GM06990 (cell line): Measurements from ENCODE around the gene GRIK2.

Experiments used
- DNase-seq: peaks from one replicate; pipeline ENCODE4 v3.0.0-alpha.2; 2011; ENCODE audit not compliant: insufficient read length; ENCODE audit errors: extremely low read depth
- H3K27me3 ChIP-seq: replicated peaks from 2 replicates; pipeline ENCODE4 v1.6.0; 2011; ENCODE audit warnings: low read length; ENCODE audit not compliant: control insufficient read depth, insufficient read depth
- H3K36me3 ChIP-seq: 2 replicates; pipeline ENCODE4 v1.5.1; 2011; ENCODE audit warnings: low read length; ENCODE audit not compliant: control insufficient read depth, insufficient read depth
- H3K4me3 ChIP-seq: replicated peaks from 2 replicates; pipeline ENCODE4 v1.5.1; 2011; ENCODE audit warnings: low read depth, mild to moderate bottlenecking, control low read depth, low read length
- TF ChIP-seq, protein P1 (sequence below): IDR thresholded peaks from 2 replicates; pipeline ENCODE4 v1.5.1; 2011; ENCODE audit warnings: low read length, control low read depth, mild to moderate bottlenecking, inconsistent platforms; ENCODE audit not compliant: insufficient read depth, poor library complexity, severe bottlenecking

The GRIK2 gene

DNA sequence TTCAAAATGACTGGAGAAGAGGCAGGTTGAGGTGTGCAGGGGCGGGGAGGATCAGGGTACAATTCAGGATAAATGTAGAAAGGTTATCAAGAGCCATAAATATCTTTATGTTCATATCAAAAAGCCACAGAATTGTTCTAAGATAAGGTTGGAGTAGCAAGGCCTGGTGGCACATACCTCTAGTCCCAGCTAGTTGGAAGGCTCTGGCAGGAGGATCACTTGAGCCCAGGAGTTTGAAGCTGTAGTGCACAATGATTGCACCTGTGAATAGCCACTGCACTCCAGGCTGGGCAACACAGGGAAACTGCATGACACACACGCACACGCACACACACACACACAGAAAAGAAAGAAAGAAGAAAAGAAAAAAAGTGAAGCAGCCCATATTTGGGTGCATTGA, 194.8 kb downstream of the GRIK2 start:
- TF ChIP-seq, protein P1, sequence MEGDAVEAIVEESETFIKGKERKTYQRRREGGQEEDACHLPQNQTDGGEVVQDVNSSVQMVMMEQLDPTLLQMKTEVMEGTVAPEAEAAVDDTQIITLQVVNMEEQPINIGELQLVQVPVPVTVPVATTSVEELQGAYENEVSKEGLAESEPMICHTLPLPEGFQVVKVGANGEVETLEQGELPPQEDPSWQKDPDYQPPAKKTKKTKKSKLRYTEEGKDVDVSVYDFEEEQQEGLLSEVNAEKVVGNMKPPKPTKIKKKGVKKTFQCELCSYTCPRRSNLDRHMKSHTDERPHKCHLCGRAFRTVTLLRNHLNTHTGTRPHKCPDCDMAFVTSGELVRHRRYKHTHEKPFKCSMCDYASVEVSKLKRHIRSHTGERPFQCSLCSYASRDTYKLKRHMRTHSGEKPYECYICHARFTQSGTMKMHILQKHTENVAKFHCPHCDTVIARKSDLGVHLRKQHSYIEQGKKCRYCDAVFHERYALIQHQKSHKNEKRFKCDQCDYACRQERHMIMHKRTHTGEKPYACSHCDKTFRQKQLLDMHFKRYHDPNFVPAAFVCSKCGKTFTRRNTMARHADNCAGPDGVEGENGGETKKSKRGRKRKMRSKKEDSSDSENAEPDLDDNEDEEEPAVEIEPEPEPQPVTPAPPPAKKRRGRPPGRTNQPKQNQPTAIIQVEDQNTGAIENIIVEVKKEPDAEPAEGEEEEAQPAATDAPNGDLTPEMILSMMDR, result no peak
- H3K36me3 ChIP-seq, result no peaks in the 10 kb centered on the region
- no peak for DNase-seq
- H3K4me3 ChIP-seq, result no peak overlapping the region
- H3K27me3 ChIP-seq, result no peaks in the 10 kb centered on the region

DNA sequence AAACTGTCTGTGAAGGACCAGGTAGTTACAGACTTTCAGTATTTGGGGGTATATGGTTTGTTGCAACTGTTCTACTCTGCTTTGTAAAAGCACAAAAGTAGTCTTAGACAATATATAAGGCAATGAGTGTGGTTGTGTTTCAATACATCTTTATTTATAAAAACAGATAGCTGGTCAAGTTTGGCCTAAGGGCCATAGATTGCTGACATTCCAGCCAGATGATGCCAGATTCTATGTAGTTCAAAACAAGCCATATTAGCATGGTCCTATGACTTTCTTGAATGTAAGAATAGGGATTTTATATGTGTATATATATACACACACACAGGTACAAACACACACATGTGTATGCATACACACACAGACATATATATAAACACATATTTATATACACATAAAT, 201.8 kb downstream of the GRIK2 start:
- DNase-seq, result no peak
- H3K4me3 ChIP-seq, result no peak overlapping the region
- no peaks in the 10 kb centered on the region for H3K36me3 ChIP-seq
- H3K27me3 ChIP-seq, result no peaks in the 10 kb centered on the region
- TF ChIP-seq, protein P1, result no peak

DNA sequence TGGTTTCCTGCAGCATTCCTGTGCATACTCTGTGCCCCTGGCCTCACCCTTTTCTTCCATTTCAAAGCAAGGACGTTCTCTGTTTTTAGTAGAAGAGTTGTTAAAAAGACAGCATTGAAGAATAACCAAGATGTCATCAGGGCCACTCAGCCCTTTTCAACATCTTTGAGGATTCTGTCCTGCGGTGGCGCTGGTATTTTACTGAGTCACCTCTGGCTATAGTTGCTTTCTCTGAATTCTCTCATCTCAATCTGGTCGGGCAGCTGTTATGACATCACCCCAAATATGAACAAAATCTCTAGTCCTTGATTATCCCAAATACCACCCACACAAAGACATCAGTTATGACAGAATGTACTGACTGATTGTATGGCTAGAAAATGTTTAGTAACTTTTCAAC, 204.2 kb downstream of the GRIK2 start:
- Histone ChIP-seq H3K27me3 (no peaks in the 10 kb centered on the region), H3K4me3 (no peak overlapping the region), H3K36me3 (no peaks in the 10 kb centered on the region)
- DNase-seq, result no peak
- TF ChIP-seq, protein P1, result no peak

DNA sequence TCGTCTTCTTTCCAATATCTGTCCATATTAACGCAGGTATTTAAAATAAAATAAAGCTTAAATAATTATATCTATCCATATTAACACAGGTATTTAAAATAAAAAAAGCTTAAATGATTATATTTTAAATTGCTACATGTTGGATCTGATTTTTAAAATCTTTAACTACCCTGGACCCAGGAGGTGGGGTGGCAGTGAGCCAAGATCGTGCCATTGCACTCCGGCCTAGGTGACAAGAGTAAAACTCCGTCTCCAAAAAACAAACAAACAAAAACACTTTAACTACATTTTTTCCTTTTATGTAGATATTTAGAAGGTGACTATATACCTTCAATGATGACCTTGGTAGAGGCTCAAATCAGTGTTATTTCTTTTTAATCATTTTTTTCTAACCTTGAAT, 211.9 kb downstream of the GRIK2 start:
- no peak for DNase-seq
- H3K36me3 ChIP-seq, result no peaks in the 10 kb centered on the region
- no peaks in the 10 kb centered on the region for H3K27me3 ChIP-seq
- no peak overlapping the region for H3K4me3 ChIP-seq
- TF ChIP-seq, protein P1, result no peak

DNA sequence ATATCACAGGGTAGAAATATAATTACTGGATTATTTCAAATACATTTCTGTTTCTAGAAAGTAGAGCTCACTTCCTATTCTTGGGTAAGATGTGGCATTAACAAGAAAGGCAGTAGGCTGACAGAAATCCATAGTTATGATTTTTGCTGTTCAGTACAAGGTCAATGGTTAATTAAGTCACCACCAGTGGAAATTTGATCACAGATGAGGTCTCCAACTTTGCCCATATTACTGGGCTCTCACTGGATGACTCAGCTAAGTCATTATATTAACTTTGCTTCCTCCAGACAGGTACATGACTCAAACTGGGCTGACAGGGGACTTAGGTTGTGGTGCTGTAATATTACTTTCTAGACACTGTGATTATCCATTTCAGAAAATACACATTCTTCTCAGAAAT, 212.4 kb downstream of the GRIK2 start:
- no peak for DNase-seq
- TF ChIP-seq, protein P1, result no peak
- Histone ChIP-seq H3K27me3 (no peaks in the 10 kb centered on the region), H3K4me3 (no peak overlapping the region), H3K36me3 (no peaks in the 10 kb centered on the region)

DNA sequence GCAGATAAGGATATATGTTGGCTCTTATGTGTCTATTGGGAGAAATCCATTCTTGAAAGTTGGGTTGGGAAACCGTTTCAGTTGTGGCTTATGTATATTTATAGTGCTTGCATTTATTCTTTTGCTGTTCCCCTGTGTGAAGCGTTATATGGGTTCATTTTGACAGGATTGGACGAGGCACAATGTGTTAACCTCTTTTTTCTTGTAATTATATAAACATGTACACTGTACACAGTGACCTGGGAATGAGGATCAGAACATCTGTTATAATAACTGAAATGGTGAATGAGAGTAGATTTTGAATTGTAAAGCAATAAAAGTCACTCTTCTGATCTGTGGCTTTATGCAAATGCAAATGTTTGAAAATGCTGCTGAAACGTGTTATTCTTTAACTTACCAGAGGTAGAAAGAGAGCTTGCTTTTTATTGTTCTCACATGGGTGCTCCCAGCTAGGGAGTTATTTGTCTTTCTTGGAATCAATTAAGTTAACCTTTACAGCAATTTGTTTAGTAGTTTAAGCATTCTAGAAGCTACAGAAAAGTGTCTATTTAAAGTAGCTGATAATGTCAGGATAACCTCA, 213.7 kb downstream of the GRIK2 start:
- TF ChIP-seq, protein P1, result no peak
- H3K27me3 ChIP-seq, result no peaks in the 10 kb centered on the region
- no peak overlapping the region for H3K4me3 ChIP-seq
- DNase-seq, result no peak
- no peaks in the 10 kb centered on the region for H3K36me3 ChIP-seq
